Measurements from ENCODE around the gene SSBP1. TPM values are rescaled to one million over a fixed set of nuclear protein-coding genes. Genes with fewer than 3 reads are reported as not detected.

SSBP1 gene
- total and polyA plus RNA-seq, 2 donors (not counting 3 experiments of a cell fraction or from before 2014, with no cell fraction given): 77.9 to 169 TPM

- Histone ChIP-seq H3K9me3 (replicated peaks; ENCODE audit: control insufficient read depth, insufficient read depth, low read length) (no peaks in the 10 kb centered on the region), H3K4me2 (ENCODE audit: insufficient read depth, low read length) (no peak overlapping the region), H3K36me3 (ENCODE audit: control insufficient read depth in 2 of 2, extremely low read depth in 1 of 2, insufficient read depth in 2 of 2, low read length in 2 of 2) (no peaks in the 10 kb centered on the region), H3K9me1 (replicated peaks; ENCODE audit: control insufficient read depth, extremely low read depth, insufficient read depth, low read length) (no peaks in the 10 kb centered on the region), H3K9ac (replicated peaks; ENCODE audit: extremely low read depth, insufficient read depth, low read length) (no peak overlapping the region), H3K4me3 (replicated peaks in 1 of 3; ENCODE audit: insufficient read depth in 1 of 3, low read depth in 1 of 3, low read length in 3 of 3) (no peak overlapping the region), H3K4me1 (ENCODE audit: control insufficient read depth, extremely low read depth, insufficient read depth, low read length) (peaks cover 10% of the 10 kb centered on the region), H4K20me1 (replicated peaks; ENCODE audit: control insufficient read depth, extremely low read depth, insufficient read depth, low read length) (no peaks in the 10 kb centered on the region), H3K27me3 (ENCODE audit: control insufficient read depth in 2 of 2, insufficient read depth in 2 of 2, low read length in 2 of 2) (peaks cover 10 to 18% of the 10 kb centered on the region in 2 experiments), H3K27ac (ENCODE audit: insufficient read depth, low read depth, low read length) (no peak overlapping the region), H3K79me2 (ENCODE audit: control insufficient read depth, insufficient read depth, low read length) (peaks cover 12% of the 10 kb centered on the region), H2AFZ (ENCODE audit: low read depth, low read length) (no peak overlapping the region)
- DNase-seq (ENCODE audit: low read depth, low spot score) (no peak), FAIRE-seq (no peak)
- TF ChIP-seq GATA2 (IDR thresholded peaks at IDR 0.05; ENCODE audit: insufficient read depth, insufficient read length, low read depth, low read length): no peak
- no peak for TF ChIP-seq POLR2AphosphoS5 (IDR thresholded peaks at IDR 0.05; ENCODE audit: insufficient read depth, low read depth, low read length)
- TF ChIP-seq MYC (IDR thresholded peaks at IDR 0.05; ENCODE audit: low read depth, low read length): no peak
- no peak for TF ChIP-seq EZH2 (IDR thresholded peaks at IDR 0.05; ENCODE audit: borderline replicate concordance, low read depth, low read length, severe bottlenecking)
- no peak for TF ChIP-seq POLR2A (IDR thresholded peaks at IDR 0.05; ENCODE audit: low read depth, low read length)
- no peak for TF ChIP-seq MAX (IDR thresholded peaks at IDR 0.05; ENCODE audit: insufficient read depth, insufficient read length)
- no peak for TF ChIP-seq CTCF (IDR thresholded peaks at IDR 0.05; ENCODE audit: extremely low read depth in 1 of 2, insufficient read depth in 1 of 2, low read depth in 1 of 2, low read length in 2 of 2)
- TF ChIP-seq FOS (IDR thresholded peaks at IDR 0.05; ENCODE audit: borderline replicate concordance, insufficient read depth, low read length): no peak
- TF ChIP-seq JUN (IDR thresholded peaks at IDR 0.05; ENCODE audit: borderline replicate concordance, insufficient read depth, insufficient read length, low read depth): no peak
- POLR2A ChIA-PET: no interaction called here
- CTCF ChIA-PET: no interaction called here
- BruUV-seq (replicated peaks): no TSS peak
- dilution Hi-C loops (cut with MboI; ENCODE audit: extremely low pct_ligation_motif_present, low sequenced_read_pairs) (no loop called here), intact Hi-C loops (cut with micrococcal nuclease) (no loop called here)
Measured at GRCh38 chr7:141704112-141704511, 34.0 kb upstream of the SSBP1 start.

Data from endothelial cell of umbilical vein (primary cell).